HepG2 (cell line): Measurements from ENCODE around the gene TBR1.

ENCODE experiments used
- HOXA9 ChIP-seq: sonication (generic); formaldehyde crosslinking; IDR thresholded peaks from 2 replicates; pipeline ENCODE4 v1.8.1; 2022; ENCODE audit warnings: missing genetic modification reagents, mild to moderate bottlenecking, moderate library complexity, borderline replicate concordance
- NFE2L2 ChIP-seq: fragments of 150-350 bp; IDR thresholded peaks from 2 replicates; pipeline ENCODE4 v1.6.1; 2014; ENCODE audit warnings: low read length
- PAF1 ChIP-seq: IDR thresholded peaks from 2 replicates; pipeline ENCODE4 v1.6.1; 2016; ENCODE audit warnings: missing genetic modification reagents, missing compliant biosample characterization
- PAX8 ChIP-seq: sonication (generic); formaldehyde crosslinking; IDR thresholded peaks from 2 replicates; pipeline ENCODE4 v1.8.0; 2022; ENCODE audit warnings: mild to moderate bottlenecking, missing genetic modification reagents, borderline replicate concordance
- RAD51 ChIP-seq: fragments of 450-650 bp; IDR thresholded peaks from 2 replicates; pipeline ENCODE4 v1.6.1; 2016; ENCODE audit warnings: borderline replicate concordance
- SMC3 ChIP-seq: IDR thresholded peaks from 2 replicates; pipeline ENCODE4 v1.6.1; 2011; ENCODE audit warnings: low read length, improper control_type of control experiment
- ZNF530 ChIP-seq: sonication (generic); formaldehyde crosslinking; IDR thresholded peaks from 2 replicates; pipeline ENCODE4 v1.5.0; 2020; ENCODE audit warnings: low read depth, mild to moderate bottlenecking, missing genetic modification reagents
- TF ChIP-seq, protein P1 (sequence below): sonication (generic); formaldehyde crosslinking; IDR thresholded peaks from 2 replicates; pipeline ENCODE4 v1.4.0; 2020; ENCODE audit warnings: missing genetic modification reagents
- TF ChIP-seq, protein P2 (sequence below), 2 experiments: sonication (generic) in 1 of 2; formaldehyde crosslinking in 1 of 2; IDR thresholded peaks; 2 replicates each; pipeline versions ENCODE4 v1.6.1 to v1.9.0; 2014 to 2022; ENCODE audit warnings: antibody characterized with exemption in 1 of 2, borderline replicate concordance in 1 of 2, inconsistent platforms in 1 of 2, low read depth in 1 of 2, missing genetic modification reagents in 1 of 2
- TF ChIP-seq, protein P3 (sequence below): sonication (generic); formaldehyde crosslinking; IDR thresholded peaks from 2 replicates; pipeline ENCODE4 v1.5.0; 2020; ENCODE audit warnings: mild to moderate bottlenecking, missing genetic modification reagents, moderate library complexity
- TF ChIP-seq, protein P4 (sequence below): sonication (generic); formaldehyde crosslinking; IDR thresholded peaks from 2 replicates; pipeline ENCODE4 v1.5.1; 2020; ENCODE audit warnings: missing genetic modification reagents, mild to moderate bottlenecking, borderline replicate concordance
- TF ChIP-seq, protein P5 (sequence below): IDR thresholded peaks from 2 replicates; pipeline ENCODE4 v1.6.1; 2016; ENCODE audit warnings: low read depth

DNA sequence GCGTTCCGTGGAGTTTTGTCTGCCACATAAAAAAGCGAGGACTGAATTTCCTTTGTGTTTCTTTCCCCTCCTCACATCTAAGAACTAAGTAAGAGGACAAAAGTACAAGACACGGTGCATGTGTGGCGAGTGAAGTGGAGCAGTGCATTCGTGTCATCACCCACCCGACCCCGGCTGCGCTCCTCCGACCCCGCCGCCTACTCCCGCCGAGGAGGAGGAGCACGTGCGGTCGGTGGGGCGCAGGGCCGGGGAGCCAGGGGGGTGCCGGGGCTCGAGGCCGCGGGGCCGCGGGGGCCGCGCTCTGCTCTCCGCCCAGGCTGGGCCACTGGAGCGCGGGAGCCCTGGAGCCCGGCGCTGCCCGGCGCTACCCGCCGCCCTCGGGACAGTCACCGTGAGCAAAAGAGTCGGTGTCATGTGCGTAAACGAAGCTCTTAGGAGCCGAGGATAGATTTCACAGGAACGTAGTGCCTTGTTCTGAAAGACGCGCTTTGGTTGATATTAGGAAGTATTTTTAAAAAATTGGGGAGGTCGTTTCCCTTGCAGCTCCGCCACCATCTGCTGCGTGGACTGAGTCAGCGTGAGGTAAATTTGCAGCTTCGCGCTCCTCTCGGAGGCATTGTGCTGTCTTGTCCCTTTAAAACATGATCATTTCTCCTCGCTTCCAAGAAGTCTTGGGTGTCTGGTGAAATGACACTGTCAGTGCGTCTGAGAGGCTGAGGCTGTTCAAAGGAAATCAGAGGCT is 11.0 kb downstream of the TBR1 start:
- TF ChIP-seq PAF1 (CRISPR knock-in tag) (no peak), NFE2L2 (no peak), SMC3 (no peak), RAD51 (no peak), ZNF530 (CRISPR knock-in tag) (no peak), PAX8 (CRISPR knock-in tag) (no peak), HOXA9 (CRISPR knock-in tag) (no peak)
- TF ChIP-seq, protein P1, sequence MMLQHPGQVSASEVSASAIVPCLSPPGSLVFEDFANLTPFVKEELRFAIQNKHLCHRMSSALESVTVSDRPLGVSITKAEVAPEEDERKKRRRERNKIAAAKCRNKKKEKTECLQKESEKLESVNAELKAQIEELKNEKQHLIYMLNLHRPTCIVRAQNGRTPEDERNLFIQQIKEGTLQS, result no peak
- TF ChIP-seq, protein P2, sequence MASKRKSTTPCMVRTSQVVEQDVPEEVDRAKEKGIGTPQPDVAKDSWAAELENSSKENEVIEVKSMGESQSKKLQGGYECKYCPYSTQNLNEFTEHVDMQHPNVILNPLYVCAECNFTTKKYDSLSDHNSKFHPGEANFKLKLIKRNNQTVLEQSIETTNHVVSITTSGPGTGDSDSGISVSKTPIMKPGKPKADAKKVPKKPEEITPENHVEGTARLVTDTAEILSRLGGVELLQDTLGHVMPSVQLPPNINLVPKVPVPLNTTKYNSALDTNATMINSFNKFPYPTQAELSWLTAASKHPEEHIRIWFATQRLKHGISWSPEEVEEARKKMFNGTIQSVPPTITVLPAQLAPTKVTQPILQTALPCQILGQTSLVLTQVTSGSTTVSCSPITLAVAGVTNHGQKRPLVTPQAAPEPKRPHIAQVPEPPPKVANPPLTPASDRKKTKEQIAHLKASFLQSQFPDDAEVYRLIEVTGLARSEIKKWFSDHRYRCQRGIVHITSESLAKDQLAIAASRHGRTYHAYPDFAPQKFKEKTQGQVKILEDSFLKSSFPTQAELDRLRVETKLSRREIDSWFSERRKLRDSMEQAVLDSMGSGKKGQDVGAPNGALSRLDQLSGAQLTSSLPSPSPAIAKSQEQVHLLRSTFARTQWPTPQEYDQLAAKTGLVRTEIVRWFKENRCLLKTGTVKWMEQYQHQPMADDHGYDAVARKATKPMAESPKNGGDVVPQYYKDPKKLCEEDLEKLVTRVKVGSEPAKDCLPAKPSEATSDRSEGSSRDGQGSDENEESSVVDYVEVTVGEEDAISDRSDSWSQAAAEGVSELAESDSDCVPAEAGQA (IDR thresholded peaks at IDR 0.05; ENCODE audit: low read depth), result no peak
- TF ChIP-seq, protein P2 (CRISPR knock-in tag; IDR thresholded peaks at IDR 0.05; ENCODE audit: borderline replicate concordance), result no peak
- TF ChIP-seq, protein P3, sequence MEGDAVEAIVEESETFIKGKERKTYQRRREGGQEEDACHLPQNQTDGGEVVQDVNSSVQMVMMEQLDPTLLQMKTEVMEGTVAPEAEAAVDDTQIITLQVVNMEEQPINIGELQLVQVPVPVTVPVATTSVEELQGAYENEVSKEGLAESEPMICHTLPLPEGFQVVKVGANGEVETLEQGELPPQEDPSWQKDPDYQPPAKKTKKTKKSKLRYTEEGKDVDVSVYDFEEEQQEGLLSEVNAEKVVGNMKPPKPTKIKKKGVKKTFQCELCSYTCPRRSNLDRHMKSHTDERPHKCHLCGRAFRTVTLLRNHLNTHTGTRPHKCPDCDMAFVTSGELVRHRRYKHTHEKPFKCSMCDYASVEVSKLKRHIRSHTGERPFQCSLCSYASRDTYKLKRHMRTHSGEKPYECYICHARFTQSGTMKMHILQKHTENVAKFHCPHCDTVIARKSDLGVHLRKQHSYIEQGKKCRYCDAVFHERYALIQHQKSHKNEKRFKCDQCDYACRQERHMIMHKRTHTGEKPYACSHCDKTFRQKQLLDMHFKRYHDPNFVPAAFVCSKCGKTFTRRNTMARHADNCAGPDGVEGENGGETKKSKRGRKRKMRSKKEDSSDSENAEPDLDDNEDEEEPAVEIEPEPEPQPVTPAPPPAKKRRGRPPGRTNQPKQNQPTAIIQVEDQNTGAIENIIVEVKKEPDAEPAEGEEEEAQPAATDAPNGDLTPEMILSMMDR (CRISPR knock-in tag), result no peak
- TF ChIP-seq, protein P4, sequence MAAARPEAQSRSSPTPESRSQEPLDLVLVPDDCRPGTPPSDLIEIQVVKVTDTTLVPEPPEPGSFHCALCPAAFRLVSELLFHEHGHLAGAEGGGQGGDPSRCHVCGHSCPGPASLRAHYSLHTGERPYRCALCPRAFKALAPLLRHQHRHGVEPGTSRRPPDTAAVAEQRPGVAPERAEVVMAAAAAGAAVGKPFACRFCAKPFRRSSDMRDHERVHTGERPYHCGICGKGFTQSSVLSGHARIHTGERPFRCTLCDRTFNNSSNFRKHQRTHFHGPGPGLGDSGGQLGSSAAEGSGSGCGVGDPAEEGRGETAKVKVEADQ (CRISPR knock-in tag), result no peak
- TF ChIP-seq, protein P5, sequence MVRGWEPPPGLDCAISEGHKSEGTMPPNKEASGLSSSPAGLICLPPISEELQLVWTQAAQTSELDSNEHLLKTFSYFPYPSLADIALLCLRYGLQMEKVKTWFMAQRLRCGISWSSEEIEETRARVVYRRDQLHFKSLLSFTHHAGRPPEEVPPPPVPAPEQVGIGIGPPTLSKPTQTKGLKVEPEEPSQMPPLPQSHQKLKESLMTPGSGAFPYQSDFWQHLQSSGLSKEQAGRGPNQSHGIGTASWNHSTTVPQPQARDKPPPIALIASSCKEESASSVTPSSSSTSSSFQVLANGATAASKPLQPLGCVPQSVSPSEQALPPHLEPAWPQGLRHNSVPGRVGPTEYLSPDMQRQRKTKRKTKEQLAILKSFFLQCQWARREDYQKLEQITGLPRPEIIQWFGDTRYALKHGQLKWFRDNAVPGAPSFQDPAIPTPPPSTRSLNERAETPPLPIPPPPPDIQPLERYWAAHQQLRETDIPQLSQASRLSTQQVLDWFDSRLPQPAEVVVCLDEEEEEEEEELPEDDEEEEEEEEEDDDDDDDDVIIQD (CRISPR knock-in tag), result no peak
